ENCODE data around the gene TMEM117.

The TMEM117 gene

DNA sequence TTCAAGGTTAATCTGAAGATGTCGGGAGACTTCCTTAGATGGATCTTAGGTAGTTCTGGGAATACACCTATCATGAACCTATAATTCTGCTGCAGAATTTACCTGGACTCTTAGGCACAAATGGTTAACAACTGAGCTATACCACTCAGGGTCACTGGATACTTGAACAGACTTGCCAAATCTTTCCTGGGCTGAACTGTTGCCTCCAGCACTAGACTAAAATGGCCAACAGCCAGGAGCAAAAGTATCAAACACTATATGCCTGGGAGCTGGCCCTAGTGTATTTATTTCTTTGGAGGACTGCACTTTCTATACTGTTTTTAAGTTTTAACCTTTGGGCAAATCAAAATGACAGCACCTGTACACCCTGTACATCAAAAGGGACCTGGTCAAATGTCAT lies 252.8 kb downstream of the TMEM117 start:
- no peak for DNase-seq (ENCODE audit: low read depth)
- TF ChIP-seq, protein P1, sequence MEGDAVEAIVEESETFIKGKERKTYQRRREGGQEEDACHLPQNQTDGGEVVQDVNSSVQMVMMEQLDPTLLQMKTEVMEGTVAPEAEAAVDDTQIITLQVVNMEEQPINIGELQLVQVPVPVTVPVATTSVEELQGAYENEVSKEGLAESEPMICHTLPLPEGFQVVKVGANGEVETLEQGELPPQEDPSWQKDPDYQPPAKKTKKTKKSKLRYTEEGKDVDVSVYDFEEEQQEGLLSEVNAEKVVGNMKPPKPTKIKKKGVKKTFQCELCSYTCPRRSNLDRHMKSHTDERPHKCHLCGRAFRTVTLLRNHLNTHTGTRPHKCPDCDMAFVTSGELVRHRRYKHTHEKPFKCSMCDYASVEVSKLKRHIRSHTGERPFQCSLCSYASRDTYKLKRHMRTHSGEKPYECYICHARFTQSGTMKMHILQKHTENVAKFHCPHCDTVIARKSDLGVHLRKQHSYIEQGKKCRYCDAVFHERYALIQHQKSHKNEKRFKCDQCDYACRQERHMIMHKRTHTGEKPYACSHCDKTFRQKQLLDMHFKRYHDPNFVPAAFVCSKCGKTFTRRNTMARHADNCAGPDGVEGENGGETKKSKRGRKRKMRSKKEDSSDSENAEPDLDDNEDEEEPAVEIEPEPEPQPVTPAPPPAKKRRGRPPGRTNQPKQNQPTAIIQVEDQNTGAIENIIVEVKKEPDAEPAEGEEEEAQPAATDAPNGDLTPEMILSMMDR (conservative IDR thresholded peaks at IDR 0.05; ENCODE audit: low read depth, low read length): no peak
- no peak overlapping the region for H3K4me3 ChIP-seq (ENCODE audit: low read depth, low read length)

DNA sequence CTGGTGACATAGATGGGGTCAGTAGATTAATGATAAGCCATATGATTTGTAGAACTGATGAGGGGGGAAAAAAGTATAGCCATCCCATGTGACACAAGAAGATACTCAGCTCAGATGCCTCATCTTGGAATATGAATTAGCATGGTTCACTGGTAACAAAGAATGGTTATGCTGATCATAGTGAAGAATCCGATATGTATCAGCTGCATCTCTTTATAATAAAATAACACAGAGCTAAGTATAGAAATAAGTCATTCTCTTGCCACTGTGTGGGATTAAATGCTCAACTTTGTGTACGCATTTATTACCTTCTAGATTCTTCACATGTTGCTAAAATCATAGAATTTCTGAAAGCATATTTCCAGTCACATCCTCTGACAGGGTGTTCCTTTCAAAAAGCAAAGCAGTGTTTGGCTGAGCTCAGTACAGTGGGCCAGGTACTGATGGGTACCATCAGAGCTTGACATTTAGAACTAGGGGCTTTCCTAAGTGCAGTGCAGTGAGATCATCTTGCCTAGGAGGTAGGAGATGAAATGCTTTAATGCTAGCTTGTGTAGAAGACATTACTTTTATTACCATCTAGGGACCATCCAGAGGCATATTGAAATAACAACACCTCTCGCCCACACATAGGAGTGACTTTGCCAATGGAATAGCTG lies 256.2 kb downstream of the TMEM117 start:
- TF ChIP-seq, protein P1 (conservative IDR thresholded peaks at IDR 0.05; ENCODE audit: low read depth, low read length): no peak
- no peak for DNase-seq (ENCODE audit: low read depth)
- no peak overlapping the region for H3K4me3 ChIP-seq (ENCODE audit: low read depth, low read length)

DNA sequence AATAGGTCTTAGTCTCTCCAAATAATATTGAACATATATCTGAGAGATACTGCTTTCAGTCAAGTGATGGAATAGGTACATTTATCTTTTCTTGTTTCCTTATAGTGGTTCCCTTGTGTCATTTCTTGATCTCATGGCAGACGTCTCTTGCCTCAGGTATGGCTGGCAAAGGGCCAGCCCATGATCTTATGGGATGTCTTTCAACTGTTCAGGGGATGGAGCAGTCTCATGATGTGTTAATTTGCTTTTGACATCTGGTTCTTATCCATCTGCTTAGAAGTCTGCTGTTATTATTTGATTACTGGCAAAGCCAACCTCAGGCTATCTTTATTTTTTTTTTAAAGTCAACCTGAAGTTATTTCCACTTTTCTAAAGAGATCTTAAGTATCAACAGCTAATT lies 262.9 kb downstream of the TMEM117 start:
- TF ChIP-seq, protein P1 (conservative IDR thresholded peaks at IDR 0.05; ENCODE audit: low read depth, low read length): no peak
- no peak overlapping the region for H3K4me3 ChIP-seq (ENCODE audit: low read depth, low read length)
- no peak for DNase-seq (ENCODE audit: low read depth)

DNA sequence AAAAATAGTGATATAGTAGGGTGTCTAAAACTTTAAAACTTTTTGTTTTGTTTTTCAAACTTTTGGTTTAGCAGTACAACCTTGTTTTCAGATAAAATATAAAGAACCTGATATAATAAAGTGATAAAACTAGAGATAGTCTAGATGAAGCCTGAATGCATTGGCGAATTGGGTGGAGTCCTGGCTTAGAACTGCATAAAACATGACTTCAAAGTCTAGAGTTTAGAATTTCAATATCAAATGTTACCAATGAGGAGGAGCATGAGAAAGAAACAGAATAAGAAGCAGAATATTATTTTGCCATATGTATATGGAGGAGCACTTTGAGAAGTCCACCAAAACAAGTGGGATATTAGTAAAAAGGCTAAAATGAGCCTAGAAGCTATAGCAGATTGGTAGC lies 263.6 kb downstream of the TMEM117 start:
- no peak for DNase-seq (ENCODE audit: low read depth)
- TF ChIP-seq, protein P1 (conservative IDR thresholded peaks at IDR 0.05; ENCODE audit: low read depth, low read length): no peak
- H3K4me3 ChIP-seq (ENCODE audit: low read depth, low read length): no peak overlapping the region

DNA sequence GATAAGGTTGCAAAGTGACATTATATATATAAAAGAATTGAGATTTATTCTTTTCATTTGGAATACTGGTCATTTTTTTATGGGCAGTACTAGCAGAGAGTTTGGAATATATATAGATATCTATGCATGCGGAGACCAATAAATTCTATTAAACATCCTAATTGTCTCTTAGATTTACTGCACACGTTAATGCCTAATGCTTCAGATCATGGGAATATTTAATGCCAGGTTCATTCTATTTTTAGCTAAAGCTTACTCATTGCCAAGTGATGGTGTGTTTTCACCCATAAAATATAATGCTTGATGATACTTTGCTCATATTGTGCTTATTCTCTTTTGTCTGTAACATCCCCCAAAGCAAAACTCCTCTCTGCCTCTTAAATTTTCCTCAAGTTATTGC lies 264.4 kb downstream of the TMEM117 start:
- H3K4me3 ChIP-seq (ENCODE audit: low read depth, low read length): no peak overlapping the region
- TF ChIP-seq, protein P1 (conservative IDR thresholded peaks at IDR 0.05; ENCODE audit: low read depth, low read length): no peak
- DNase-seq (ENCODE audit: low read depth): no peak

DNA sequence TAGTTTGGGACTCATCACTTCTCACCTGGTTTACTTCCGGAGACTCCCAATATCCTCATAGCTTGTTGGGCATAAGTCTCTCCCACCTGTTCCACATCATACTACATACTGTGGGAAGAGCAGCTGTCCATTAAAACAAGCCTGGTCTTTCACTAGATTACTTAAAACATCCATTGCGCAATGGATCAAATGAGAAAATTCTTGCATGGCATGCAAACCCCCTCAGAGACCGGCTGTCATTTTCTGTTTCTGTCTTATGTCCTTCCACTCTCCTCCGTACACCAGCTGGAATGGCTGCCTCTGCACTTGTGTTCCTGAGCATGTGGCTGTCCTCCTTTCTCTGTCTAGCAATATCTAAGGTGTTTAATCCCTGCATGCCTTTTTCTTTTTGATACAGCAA lies 265.6 kb downstream of the TMEM117 start:
- no peak overlapping the region for H3K4me3 ChIP-seq (ENCODE audit: low read depth, low read length)
- no peak for DNase-seq (ENCODE audit: low read depth)
- TF ChIP-seq, protein P1 (conservative IDR thresholded peaks at IDR 0.05; ENCODE audit: low read depth, low read length): no peak

DNA sequence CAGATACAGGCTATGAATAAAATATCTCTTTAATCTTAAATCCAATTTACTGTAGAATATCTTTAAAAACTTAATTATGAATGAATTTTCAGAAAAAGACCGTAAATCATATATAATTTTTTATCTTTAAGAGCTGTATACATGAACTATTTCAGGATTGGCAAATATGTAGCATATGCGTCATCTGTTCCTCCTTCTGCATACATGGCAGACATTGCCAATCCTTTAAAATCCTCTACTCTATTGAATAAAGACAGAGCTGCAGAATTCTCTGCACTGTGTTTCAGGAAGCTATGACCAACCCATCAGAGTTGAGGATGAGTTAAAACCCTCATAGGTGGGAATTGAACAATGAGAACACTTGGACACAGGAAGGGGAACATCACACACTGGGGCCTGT lies 279.0 kb downstream of the TMEM117 start:
- TF ChIP-seq, protein P1 (conservative IDR thresholded peaks at IDR 0.05; ENCODE audit: low read depth, low read length): no peak
- H3K4me3 ChIP-seq (ENCODE audit: low read depth, low read length): no peak overlapping the region
- no peak for DNase-seq (ENCODE audit: low read depth)
